Measurements from ENCODE around the gene SEPHS2.

- TF ChIP-seq ZNF121 (CRISPR knock-in tag; IDR thresholded peaks at IDR 0.05) (no peak), ZNF317 (CRISPR knock-in tag; IDR thresholded peaks at IDR 0.05; ENCODE audit: borderline replicate concordance, low read depth) (no peak), NR2C2 (CRISPR knock-in tag; IDR thresholded peaks at IDR 0.05) (no peak), ZNF263 (CRISPR knock-in tag; IDR thresholded peaks at IDR 0.05; ENCODE audit: low read depth) (no peak), RELA (CRISPR knock-in tag; IDR thresholded peaks at IDR 0.05; ENCODE audit: borderline replicate concordance) (no peak), ZNF232 (CRISPR knock-in tag; IDR thresholded peaks at IDR 0.05) (no peak), ESRRA (CRISPR knock-in tag; IDR thresholded peaks at IDR 0.05; ENCODE audit: borderline replicate concordance) (no peak), JUN (CRISPR knock-in tag; IDR thresholded peaks at IDR 0.05) (no peak)
- TF ChIP-seq, protein P1, sequence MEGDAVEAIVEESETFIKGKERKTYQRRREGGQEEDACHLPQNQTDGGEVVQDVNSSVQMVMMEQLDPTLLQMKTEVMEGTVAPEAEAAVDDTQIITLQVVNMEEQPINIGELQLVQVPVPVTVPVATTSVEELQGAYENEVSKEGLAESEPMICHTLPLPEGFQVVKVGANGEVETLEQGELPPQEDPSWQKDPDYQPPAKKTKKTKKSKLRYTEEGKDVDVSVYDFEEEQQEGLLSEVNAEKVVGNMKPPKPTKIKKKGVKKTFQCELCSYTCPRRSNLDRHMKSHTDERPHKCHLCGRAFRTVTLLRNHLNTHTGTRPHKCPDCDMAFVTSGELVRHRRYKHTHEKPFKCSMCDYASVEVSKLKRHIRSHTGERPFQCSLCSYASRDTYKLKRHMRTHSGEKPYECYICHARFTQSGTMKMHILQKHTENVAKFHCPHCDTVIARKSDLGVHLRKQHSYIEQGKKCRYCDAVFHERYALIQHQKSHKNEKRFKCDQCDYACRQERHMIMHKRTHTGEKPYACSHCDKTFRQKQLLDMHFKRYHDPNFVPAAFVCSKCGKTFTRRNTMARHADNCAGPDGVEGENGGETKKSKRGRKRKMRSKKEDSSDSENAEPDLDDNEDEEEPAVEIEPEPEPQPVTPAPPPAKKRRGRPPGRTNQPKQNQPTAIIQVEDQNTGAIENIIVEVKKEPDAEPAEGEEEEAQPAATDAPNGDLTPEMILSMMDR (IDR thresholded peaks at IDR 0.05) = no peak
These were observed 3.4 kb upstream of the SEPHS2 start for GRCh38 chr16:30449116-30449435.
